Measurements from ENCODE around the gene NCK1. TPM values are rescaled to one million over a fixed set of nuclear protein-coding genes. Genes with fewer than 3 reads are reported as not detected.
A peak's percentile ranks its signal among the peaks of the same experiment; 100 is the strongest.

Gene NCK1
- total and polyA plus RNA-seq, 9 of the 15 experiments (the other 6 are each of a cell fraction or from before 2014, with no cell fraction given): 17.3 to 30.5 (median 25.0) TPM

DNA sequence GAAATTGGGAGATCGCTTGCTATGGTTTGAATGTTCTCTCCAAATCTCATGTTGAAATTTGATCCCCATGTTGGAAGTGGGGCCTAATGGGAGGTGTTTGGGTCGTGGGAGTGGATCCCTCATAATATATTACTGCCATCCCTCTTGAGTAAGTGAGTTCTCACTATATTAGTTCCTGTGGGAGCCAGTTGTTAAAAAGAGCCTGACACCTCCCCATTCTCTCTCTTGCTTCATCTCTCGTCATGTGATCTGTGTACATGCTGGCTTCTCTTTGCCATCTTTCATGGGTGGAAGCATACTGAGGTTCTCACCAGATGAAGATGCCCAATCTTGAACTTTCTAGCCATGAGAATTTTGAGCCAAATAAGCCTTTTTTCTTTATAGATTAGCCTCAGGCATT is 52.7 kb downstream of the NCK1 start:
- H3K4me3 ChIP-seq: no peak overlapping the region
- no peaks in the 10 kb centered on the region for H3K36me3 ChIP-seq (ENCODE audit: control insufficient read depth, insufficient read depth, low read length)
- WGBS (ENCODE audit: insufficient coverage, low coverage, missing lambda C conversion rate): 43% methylated on average over 3 of the region's 3 CpGs
- H3K27me3 ChIP-seq (ENCODE audit: control insufficient read depth in 2 of 2, insufficient read depth in 2 of 2, low read length in 2 of 2): no peaks in the 10 kb centered on the region
- no peaks in the 10 kb centered on the region for H3K9me3 ChIP-seq (replicated peaks; ENCODE audit: control insufficient read depth, insufficient read depth, low read depth, low read length)
- ChIA-PET CTCF (ENCODE audit: low intra/inter-chr PET ratio) (no interaction called here), POLR2A (interaction anchor here (0.6 kb wide), 1 partner anchor 43 kb away, joined by 3 read pairs; no protein-coding TSS in a partner anchor)
- H3K4me1 ChIP-seq (replicated peaks in 1 of 2; ENCODE audit: control insufficient read depth in 2 of 2, insufficient read depth in 2 of 2, low read length in 2 of 2): peaks cover 3 to 11% of the 10 kb centered on the region in 2 experiments; a peak in 2 of 5 replicates
- ATAC-seq: no peak
- peak in 1 of 4 experiments; percentile 20 for DNase-seq (ENCODE audit: extremely low read depth in 1 of 4, low spot score in 3 of 4)
- no peak overlapping the region for H3K9ac ChIP-seq (ENCODE audit: insufficient read depth in 1 of 2, low read depth in 2 of 2, low read length in 2 of 2)
- no TSS peak for BruUV-seq (replicated peaks)
- peaks cover 95% of the 10 kb centered on the region for H3K79me2 ChIP-seq (ENCODE audit: control insufficient read depth, insufficient read depth, low read length)
- H3K27ac ChIP-seq (ENCODE audit: extremely low read depth, low read depth, low read length): peak overlapping the region; percentile 46; the same call in 1 of the 3 replicates
- TF ChIP-seq, protein P1, sequence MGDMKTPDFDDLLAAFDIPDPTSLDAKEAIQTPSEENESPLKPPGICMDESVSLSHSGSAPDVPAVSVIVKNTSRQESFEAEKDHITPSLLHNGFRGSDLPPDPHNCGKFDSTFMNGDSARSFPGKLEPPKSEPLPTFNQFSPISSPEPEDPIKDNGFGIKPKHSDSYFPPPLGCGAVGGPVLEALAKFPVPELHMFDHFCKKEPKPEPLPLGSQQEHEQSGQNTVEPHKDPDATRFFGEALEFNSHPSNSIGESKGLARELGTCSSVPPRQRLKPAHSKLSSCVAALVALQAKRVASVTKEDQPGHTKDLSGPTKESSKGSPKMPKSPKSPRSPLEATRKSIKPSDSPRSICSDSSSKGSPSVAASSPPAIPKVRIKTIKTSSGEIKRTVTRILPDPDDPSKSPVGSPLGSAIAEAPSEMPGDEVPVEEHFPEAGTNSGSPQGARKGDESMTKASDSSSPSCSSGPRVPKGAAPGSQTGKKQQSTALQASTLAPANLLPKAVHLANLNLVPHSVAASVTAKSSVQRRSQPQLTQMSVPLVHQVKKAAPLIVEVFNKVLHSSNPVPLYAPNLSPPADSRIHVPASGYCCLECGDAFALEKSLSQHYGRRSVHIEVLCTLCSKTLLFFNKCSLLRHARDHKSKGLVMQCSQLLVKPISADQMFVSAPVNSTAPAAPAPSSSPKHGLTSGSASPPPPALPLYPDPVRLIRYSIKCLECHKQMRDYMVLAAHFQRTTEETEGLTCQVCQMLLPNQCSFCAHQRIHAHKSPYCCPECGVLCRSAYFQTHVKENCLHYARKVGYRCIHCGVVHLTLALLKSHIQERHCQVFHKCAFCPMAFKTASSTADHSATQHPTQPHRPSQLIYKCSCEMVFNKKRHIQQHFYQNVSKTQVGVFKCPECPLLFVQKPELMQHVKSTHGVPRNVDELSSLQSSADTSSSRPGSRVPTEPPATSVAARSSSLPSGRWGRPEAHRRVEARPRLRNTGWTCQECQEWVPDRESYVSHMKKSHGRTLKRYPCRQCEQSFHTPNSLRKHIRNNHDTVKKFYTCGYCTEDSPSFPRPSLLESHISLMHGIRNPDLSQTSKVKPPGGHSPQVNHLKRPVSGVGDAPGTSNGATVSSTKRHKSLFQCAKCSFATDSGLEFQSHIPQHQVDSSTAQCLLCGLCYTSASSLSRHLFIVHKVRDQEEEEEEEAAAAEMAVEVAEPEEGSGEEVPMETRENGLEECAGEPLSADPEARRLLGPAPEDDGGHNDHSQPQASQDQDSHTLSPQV (IDR thresholded peaks at IDR 0.05): no peak
- TF ChIP-seq WHSC1 (IDR thresholded peaks at IDR 0.05; ENCODE audit: low read length): no peak
- no peak overlapping the region for H3K4me2 ChIP-seq (ENCODE audit: insufficient read depth, low read length)
- in situ Hi-C loops (cut with MboI): no loop called here
- FAIRE-seq: no peak
- intact Hi-C loops (cut with micrococcal nuclease): no loop called here
- H2AFZ ChIP-seq (ENCODE audit: low read depth, low read length): no peak overlapping the region
- H3K9me1 ChIP-seq (ENCODE audit: control insufficient read depth, insufficient read depth, low read length): no peaks in the 10 kb centered on the region
- H4K20me1 ChIP-seq (replicated peaks; ENCODE audit: control insufficient read depth, insufficient read depth, low read length): no peaks in the 10 kb centered on the region
